Measurements from ENCODE around the gene NTHL1.
"Not testable (repeated sequence)": the region's sequence is repeated elsewhere in the genome, so short reads cannot be mapped to it uniquely, and the experiment has no call there.

NTHL1 gene

GRCh38 chr16:2027024-2028010 lies 20.3 kb downstream of the NTHL1 start:
- DNase-seq, result no peak

- DNase-seq, result no peak
These were observed 21.1 kb downstream of the NTHL1 start, which contains the start of gene NHERF2 for GRCh38 chr16:2026461-2027023. Gene NHERF2, plus strand, starts transcription at chr16:2026902. Its CDS starts 104 bp downstream, at chr16:2027006.

- no peak for DNase-seq
These were observed 21.7 kb downstream of the NTHL1 start for GRCh38 chr16:2025878-2026460.

GRCh38 chr16:2025251-2025650 lies 22.4 kb downstream of the NTHL1 start:
- no peak for DNase-seq

DNA sequence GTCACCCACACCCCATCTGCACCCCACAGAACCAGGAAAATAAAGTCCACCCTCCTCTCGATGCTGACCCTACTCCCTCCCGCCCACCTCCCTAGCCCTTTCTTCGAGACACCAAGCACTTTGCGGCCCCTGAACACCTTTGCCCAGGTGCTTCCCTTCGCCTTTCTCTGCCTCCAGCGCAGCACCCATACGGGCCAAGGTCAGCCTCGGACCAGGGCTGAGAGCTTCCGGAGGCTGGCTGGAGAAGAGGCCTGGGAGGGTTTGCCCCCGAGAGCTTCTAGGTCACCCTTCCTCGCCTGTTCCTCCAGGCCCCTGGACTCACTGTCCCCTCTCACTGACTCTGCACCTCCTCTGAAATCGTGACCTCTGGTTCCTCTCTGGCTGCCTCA lies 23.6 kb downstream of the NTHL1 start:
- DNase-seq, result no peak

DNA sequence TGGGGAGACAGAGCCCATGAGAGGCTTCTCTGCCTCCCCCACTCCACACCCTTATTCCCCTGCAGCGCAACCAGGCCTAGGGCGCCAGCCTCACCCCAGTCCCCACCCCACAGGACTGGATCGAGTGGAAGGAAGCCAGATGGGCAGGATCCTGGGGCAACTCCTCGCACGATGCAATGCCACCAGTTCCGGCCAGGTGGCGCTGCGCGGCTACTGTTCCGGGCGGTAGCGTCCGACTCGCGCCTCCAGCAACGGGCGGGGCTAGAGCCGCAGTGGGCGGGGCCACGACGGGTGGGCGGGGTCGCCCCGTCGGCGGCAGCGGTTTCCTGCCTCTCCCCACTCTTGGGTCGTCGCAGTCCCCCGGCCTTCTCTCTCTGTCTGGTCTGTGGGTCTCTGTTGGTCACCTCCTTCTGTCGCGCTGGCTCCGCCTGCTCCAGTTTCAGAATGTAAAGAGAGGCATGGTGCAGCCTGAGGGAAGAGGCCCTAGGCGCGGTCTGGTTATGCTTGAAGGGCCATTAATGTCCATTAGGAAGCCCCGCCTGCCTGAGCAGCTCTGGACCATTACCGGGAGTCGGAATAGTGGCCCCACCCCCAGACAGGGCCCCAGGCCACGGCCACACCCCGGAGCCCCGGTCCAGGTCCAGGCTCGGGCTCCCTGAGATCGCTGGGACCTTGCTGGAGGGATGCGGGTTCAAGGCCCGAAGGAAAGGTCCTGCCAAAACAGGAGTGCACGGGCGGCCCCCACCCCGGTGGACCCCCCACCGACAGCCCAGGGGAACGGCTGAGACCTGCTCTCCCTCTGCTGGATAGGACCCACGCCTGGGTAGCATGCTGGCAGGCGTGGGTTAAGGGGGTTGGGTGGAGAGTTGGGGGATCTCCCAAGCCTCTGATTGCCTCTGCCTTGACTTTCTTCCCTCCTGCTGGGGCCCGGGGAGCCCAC lies 24.3 kb downstream of the NTHL1 start:
- peak; percentile 76 for DNase-seq

- no peak for DNase-seq
These were observed 24.9 kb downstream of the NTHL1 start for GRCh38 chr16:2022723-2023091.

GRCh38 chr16:2019921-2020831 lies 27.5 kb downstream of the NTHL1 start:
- no peak for DNase-seq

GRCh38 chr16:2019518-2019920 lies 28.1 kb downstream of the NTHL1 start, which contains the start of gene NPW:
Gene NPW, plus strand, starts transcription at chr16:2019785.
- no peak for DNase-seq

DNA sequence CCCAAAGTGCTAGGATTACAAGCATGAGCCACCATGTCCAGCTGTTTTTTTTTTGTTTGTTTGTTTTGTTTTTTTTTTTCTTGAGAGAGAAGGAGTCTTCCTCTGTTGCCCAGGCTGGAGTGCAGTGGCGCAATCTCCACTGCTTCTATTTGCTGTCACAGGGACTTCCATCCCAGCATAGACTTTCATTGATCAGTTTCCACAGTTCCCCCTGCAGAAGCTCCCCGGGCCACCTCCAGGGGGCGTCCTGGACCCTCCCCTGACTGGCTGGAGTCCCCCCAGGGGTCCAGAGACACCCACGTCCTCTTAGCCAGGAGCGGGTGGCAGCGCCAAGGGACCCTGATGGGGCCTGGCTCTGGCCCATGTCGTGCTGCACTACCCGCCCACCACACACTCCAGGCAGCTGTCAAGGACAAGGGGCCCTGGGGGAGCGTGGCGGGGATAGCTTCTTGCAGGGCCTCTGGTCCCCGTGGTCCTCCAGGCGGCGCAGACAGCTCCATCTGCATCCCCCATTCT lies 31.2 kb downstream of the NTHL1 start:
- no peak for DNase-seq

DNA sequence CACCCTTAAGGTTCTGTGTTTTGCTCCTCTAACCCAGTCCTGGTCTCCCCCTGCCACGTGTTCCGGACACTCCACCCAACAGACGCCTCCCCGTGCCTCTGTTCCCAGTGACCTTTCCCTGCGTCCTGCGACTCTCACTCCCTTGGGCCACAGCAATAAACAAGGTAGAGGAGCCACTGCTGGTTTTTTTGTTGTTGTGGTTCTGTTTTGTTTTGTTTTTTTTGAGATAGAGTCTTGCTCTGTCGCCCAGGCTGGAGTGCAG lies 31.8 kb downstream of the NTHL1 start:
- DNase-seq, result no peak

GRCh38 chr16:2015117-2015946 lies 32.3 kb downstream of the NTHL1 start:
- DNase-seq, result no peak

- DNase-seq, result no peak
These were observed 34.1 kb downstream of the NTHL1 start for GRCh38 chr16:2013527-2013926.

GRCh38 chr16:2011726-2012125 lies 35.9 kb downstream of the NTHL1 start:
- not testable (repeated sequence) for DNase-seq

DNA sequence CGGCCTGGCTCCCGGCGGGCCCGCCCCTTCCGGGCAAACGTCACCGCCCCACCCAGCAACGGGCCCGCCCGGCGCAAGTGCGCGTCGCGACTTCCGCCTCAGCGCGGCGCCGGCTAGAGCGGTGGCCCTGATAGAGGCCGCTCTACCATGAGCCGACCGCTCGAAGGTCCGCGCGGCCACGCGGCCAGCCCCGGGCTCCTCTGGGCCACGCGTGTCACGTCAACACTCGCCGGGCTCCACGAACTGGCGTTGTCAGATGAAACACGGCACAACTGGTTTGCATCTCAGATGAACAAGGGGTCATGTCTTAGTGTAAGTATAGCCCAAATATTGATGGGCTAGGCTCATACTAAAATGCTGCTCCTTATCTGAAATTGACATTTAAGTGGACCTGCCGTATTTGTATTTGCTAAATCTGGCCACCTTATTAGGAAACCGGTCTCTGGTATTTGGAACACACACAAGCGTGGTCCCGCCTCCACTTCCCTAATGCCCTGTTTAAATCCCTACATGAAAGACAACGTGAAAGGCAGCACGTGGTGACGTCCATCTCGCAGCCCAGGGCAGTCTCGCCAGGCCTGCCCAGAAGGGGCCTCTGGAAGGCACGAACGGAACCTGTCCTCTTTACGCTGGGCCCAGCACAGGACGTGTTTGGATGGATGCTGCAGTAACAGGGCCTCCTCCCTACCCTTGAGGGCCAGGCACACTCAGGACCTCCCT lies 37.7 kb downstream of the NTHL1 start, which contains the start of gene ZNF598:
TSS of gene ZNF598 (minus strand) at position 31 of the 720 bp plus-strand sequence.
- peak; percentile 65 for DNase-seq

GRCh38 chr16:2009164-2009711 lies 38.4 kb downstream of the NTHL1 start:
- DNase-seq, result no peak

DNA sequence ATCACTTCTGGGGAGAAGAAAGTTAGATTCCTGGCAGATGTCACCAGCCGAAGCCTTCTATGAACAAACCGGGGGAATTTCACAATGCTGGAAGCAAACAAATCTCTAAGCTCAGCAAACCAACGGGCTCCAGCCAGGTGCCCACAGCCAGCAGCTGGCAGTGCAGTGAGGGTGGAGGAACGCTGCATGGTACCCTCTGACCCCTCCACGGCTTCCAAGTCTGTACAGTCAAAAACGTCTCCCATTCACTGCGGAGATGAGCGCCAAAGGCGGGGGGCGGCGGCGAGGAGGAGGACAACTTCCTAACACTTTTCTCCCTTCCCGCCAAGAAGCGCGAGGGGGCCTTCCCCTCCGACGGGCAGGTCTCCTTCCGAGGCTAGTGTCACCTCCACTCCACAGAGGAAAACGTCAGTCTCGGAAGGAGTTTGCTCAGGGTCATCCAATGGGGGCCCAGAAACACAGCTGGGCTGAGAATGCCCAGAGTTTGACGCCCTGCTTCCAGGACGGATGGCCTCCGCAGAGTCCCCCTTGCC lies 38.9 kb downstream of the NTHL1 start:
- DNase-seq, result peak; percentile 38

DNA sequence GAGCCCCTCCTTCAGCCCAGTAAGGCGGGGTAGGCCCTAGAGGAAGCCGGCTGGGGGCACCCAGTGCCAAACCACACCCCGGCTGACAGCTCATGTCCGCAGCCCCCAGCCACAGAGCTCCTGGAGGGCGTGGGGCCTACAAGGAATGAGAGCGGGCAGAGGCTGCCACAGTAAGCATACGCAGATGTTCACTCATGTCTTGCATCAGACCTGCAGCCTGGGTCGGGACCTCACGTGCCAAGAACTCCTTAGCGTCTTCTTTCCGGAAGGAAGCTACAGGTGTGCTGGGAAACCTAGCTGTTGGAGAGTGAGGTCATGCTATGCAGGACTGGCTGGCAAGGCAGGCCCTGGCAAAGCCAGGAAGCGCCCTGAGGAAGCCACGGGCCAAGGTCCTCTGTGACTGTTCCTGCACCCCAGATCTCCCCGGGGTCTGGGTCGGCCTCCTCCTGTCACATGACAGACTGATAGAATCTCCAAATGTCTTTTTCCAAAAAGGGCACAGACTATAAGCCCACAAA lies 39.6 kb downstream of the NTHL1 start:
- no peak for DNase-seq

Measured in KG1 (cell line).